Measurements from ENCODE around the gene SF3B1. TPM values are rescaled to one million over a fixed set of nuclear protein-coding genes. Genes with fewer than 3 reads are reported as not detected.

The SF3B1 gene
- total and polyA plus RNA-seq, 10 of the 15 experiments (the other 5 are each of a cell fraction or from before 2014, with no cell fraction given): 163 to 565 (median 239) TPM

- in situ Hi-C loops (cut with MboI): no loop called here
- Histone ChIP-seq H3K27ac (ENCODE audit: control insufficient read depth, insufficient read depth) (no peak overlapping the region), H3K27me3 (replicated peaks in 1 of 2; ENCODE audit: control insufficient read depth in 2 of 2, insufficient read depth in 2 of 2, low read length in 1 of 2) (no peaks in the 10 kb centered on the region), H3K79me2 (ENCODE audit: control insufficient read depth, insufficient read depth, low read length) (no peaks in the 10 kb centered on the region), H3K4me1 (ENCODE audit: control insufficient read depth, insufficient read depth, low read length) (no peaks in the 10 kb centered on the region), H3K4me3 (no peak overlapping the region), H3K9ac (ENCODE audit: control insufficient read depth, insufficient read depth, low read length) (no peak overlapping the region), H3K9me3 (replicated peaks; ENCODE audit: control insufficient read depth, insufficient read depth, low read length) (no peaks in the 10 kb centered on the region), H3K36me3 (ENCODE audit: control insufficient read depth in 2 of 2, insufficient read depth in 2 of 2, low read length in 1 of 2) (no peaks in the 10 kb centered on the region), H3K4me2 (ENCODE audit: control insufficient read depth, insufficient read depth) (no peak overlapping the region), H4K20me1 (ENCODE audit: control insufficient read depth, insufficient read depth) (no peaks in the 10 kb centered on the region), H2AFZ (ENCODE audit: control insufficient read depth, low read depth, low read length) (no peak overlapping the region)
- no TSS peak for BruUV-seq (replicated peaks)
- RAD21 ChIA-PET (ENCODE audit: unreplicated experiment): no interaction called here
- FAIRE-seq (no peak), ATAC-seq (no peak), DNase-seq (ENCODE audit: low read depth, low spot score) (no peak)
- CTCF ChIA-PET: no interaction called here
- SMC1A ChIA-PET (ENCODE audit: uncharacterized antibody, unreplicated experiment): no interaction called here
- POLR2A ChIA-PET: no interaction called here
- 52% methylated on average over 5 of the region's 5 CpGs for WGBS (ENCODE audit: insufficient coverage, insufficient replicate concordance, low lambda C conversion rate, missing lambda C conversion rate)
- intact Hi-C loops (cut with micrococcal nuclease; ENCODE audit: unreplicated experiment): no loop called here
- no peak for TF ChIP-seq IRF4 (IDR thresholded peaks at IDR 0.05; ENCODE audit: low read depth, low read length)
- TF ChIP-seq ATF2 (IDR thresholded peaks at IDR 0.05; ENCODE audit: low read length): no peak
- no peak for TF ChIP-seq CREB1 (IDR thresholded peaks at IDR 0.05; ENCODE audit: low read depth)
- TF ChIP-seq NBN (IDR thresholded peaks at IDR 0.05): no peak
- no peak for TF ChIP-seq ZBTB4 (CRISPR knock-in tag; IDR thresholded peaks at IDR 0.05)
- no peak for TF ChIP-seq RCOR1 (conservative IDR thresholded peaks at IDR 0.05; ENCODE audit: low read depth, low read length)
- TF ChIP-seq ZZZ3 (IDR thresholded peaks at IDR 0.05; ENCODE audit: control insufficient read depth, insufficient read length, low read depth): no peak
- TF ChIP-seq NRF1 (conservative IDR thresholded peaks at IDR 0.05; ENCODE audit: low read depth, low read length): no peak
- TF ChIP-seq SRF (IDR thresholded peaks at IDR 0.05; ENCODE audit: low read depth in 2 of 2, low read length in 2 of 2): no peak
- no peak for TF ChIP-seq CHD1 (IDR thresholded peaks at IDR 0.05; ENCODE audit: low read depth, low read length)
- TF ChIP-seq ZNF622 (IDR thresholded peaks at IDR 0.05): no peak
- no peak for TF ChIP-seq BMI1 (IDR thresholded peaks at IDR 0.05; ENCODE audit: borderline replicate concordance)
- no peak for TF ChIP-seq FOXM1 (IDR thresholded peaks at IDR 0.05; ENCODE audit: low read depth, low read length)
- TF ChIP-seq MXI1 (IDR thresholded peaks at IDR 0.05; ENCODE audit: low read depth, low read length): no peak
- TF ChIP-seq HCFC1 (IDR thresholded peaks at IDR 0.05; ENCODE audit: low read length): no peak
- TF ChIP-seq NFIC (IDR thresholded peaks at IDR 0.05; ENCODE audit: low read depth, low read length): no peak
These were observed 94.2 kb downstream of the SF3B1 start for GRCh38 chr2:197340591-197340990.

All from GM12878 (cell line).